Peyer's patch (tissue), 4 donors: ENCODE measurements around the gene TEX48. TPM values are rescaled to one million over a fixed set of nuclear protein-coding genes. Genes with fewer than 3 reads are reported as not detected.

ENCODE experiments used
- DNase-seq, 3 donors: peaks; one replicate each; pipeline ENCODE4 v3.0.0-alpha.2; 2017 to 2019
- H3K27ac ChIP-seq, 4 donors: fragments of 200-600 bp; sonication (generic); one replicate each; pipeline ENCODE4 v1.5.1; 2016 to 2019
- H3K27me3 ChIP-seq, 2 donors: fragments of 200-600 bp; sonication (generic); one replicate each; pipeline ENCODE4 v1.5.1; 2019
- H3K36me3 ChIP-seq, 3 donors: fragments of 200-600 bp; sonication (generic); one replicate each; pipeline ENCODE4 v1.5.1; 2016 to 2019
- H3K4me1 ChIP-seq, 4 donors: fragments of 200-600 bp; sonication (generic); one replicate each; pipeline ENCODE4 v1.5.1; 2016 to 2019
- H3K4me3 ChIP-seq, 4 donors: fragments of 200-600 bp; sonication (generic); 1 replicate in 3 of 4; 2 replicates in 1 of 4; pipeline ENCODE4 v1.5.1; 2016 to 2019; ENCODE audit warnings: mild to moderate bottlenecking in 1 of 4
- H3K9me3 ChIP-seq, 4 donors: fragments of 200-600 bp; sonication (generic); one replicate each; pipeline ENCODE4 v1.5.1; 2016 to 2019; ENCODE audit warnings: mild to moderate bottlenecking in 1 of 4
- POLR2A ChIP-seq, 2 donors: fragments of 450-650 bp; IDR thresholded peaks; one replicate each; pipeline ENCODE4 v1.5.1; 2017; ENCODE audit warnings: antibody characterized with exemption in 2 of 2, mild to moderate bottlenecking in 2 of 2, moderate library complexity in 2 of 2
- total RNA-seq, 4 donors: library from RNA; depleted of rRNA; stranded (reverse); fragments of >200 nt; gene quantifications; one replicate each; pipeline ENCODE4 v1.1.0, GENCODE V29; 2016
- TF ChIP-seq, protein P1 (sequence below), 6 experiments: fragments of 450-650 bp in 4 of 6; fragments of 200-600 bp in 2 of 6; sonication (generic) in 1 of 6; IDR thresholded peaks; one replicate each; pipeline ENCODE4 v1.5.1; 2017 to 2019; ENCODE audit warnings: antibody characterized with exemption in 6 of 6, mild to moderate bottlenecking in 3 of 6, moderate library complexity in 1 of 6

The TEX48 gene
- total RNA-seq, 4 donors from 2014 or later: not detected

DNA sequence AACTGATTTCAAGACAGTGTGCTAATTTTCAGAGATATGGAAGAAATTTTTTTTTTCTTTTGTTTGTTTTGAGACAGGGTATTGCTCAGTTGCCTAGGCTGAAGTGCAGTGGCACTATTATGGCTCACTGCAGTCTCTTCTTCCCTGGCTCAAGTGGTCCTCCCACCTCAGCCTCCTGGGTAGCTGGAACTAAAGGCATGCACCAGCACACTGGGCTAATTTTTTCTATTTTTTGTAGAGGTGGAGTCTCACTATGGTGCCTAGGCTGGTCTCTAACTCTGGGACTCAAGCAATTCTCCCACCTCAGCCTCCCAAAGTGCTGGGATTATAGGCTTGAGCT is 9.9 kb upstream of the TEX48 start:
- no peak for TF ChIP-seq POLR2A (IDR thresholded peaks at IDR 0.05)
- TF ChIP-seq, protein P1, sequence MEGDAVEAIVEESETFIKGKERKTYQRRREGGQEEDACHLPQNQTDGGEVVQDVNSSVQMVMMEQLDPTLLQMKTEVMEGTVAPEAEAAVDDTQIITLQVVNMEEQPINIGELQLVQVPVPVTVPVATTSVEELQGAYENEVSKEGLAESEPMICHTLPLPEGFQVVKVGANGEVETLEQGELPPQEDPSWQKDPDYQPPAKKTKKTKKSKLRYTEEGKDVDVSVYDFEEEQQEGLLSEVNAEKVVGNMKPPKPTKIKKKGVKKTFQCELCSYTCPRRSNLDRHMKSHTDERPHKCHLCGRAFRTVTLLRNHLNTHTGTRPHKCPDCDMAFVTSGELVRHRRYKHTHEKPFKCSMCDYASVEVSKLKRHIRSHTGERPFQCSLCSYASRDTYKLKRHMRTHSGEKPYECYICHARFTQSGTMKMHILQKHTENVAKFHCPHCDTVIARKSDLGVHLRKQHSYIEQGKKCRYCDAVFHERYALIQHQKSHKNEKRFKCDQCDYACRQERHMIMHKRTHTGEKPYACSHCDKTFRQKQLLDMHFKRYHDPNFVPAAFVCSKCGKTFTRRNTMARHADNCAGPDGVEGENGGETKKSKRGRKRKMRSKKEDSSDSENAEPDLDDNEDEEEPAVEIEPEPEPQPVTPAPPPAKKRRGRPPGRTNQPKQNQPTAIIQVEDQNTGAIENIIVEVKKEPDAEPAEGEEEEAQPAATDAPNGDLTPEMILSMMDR (IDR thresholded peaks at IDR 0.05): no peak
- H3K4me1 ChIP-seq: no peaks in the 10 kb centered on the region
- H3K4me3 ChIP-seq: no peak overlapping the region
- H3K27ac ChIP-seq: no peak overlapping the region
- no peaks in the 10 kb centered on the region for H3K36me3 ChIP-seq
- no peak for DNase-seq
- no peaks in the 10 kb centered on the region for H3K9me3 ChIP-seq
- H3K27me3 ChIP-seq: no peaks in the 10 kb centered on the region

DNA sequence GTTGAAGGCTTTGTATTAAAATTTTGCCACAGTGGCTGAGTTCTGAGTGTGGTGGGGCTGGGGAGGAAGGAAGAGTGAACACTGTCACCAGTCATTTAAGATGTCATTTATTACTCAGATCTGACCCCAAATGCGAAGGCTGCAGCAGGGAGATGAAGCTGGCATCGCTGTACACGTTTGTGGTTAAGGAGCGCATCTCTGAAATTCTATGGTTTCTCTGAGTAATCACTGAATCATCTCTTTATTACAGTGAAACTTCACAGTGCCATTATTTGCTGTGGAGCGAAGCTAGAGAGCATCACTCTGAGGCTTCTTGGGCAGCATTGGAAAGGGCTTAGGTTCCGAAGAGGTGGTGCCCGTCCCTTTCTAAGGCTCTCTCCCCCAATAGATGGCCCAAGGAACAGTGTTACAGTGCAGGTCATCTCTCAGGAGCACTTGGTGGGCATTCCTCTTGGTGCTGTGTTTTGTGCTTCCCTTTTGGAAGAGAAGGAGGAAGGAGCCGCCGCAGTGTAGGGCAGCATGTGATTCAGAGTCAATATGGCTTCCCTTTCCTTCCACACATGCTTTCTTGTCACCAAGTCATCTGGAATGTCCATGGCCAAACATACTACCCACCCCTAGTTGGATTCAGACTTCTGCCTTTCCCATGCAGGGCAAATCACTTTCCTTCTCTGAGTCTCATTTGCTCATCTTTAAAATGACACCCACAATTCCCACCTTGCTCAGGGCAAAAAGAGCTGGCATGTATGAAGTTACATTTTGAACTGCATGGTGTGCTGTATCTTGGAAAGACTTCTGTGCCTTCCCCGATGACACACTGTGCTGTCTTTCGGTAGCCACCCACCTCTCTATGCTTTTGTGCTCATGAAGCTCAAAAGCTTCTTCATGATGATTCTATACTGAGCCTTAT is 9.3 kb upstream of the TEX48 start:
- no peaks in the 10 kb centered on the region for H3K36me3 ChIP-seq
- no peak for DNase-seq
- no peaks in the 10 kb centered on the region for H3K9me3 ChIP-seq
- TF ChIP-seq, protein P1 (IDR thresholded peaks at IDR 0.05): no peak
- no peak for TF ChIP-seq POLR2A (IDR thresholded peaks at IDR 0.05)
- H3K27me3 ChIP-seq: no peaks in the 10 kb centered on the region
- H3K4me3 ChIP-seq: no peak overlapping the region
- H3K4me1 ChIP-seq: no peaks in the 10 kb centered on the region
- peak overlapping the region in 1 of 4 donors; percentile 60 for H3K27ac ChIP-seq

DNA sequence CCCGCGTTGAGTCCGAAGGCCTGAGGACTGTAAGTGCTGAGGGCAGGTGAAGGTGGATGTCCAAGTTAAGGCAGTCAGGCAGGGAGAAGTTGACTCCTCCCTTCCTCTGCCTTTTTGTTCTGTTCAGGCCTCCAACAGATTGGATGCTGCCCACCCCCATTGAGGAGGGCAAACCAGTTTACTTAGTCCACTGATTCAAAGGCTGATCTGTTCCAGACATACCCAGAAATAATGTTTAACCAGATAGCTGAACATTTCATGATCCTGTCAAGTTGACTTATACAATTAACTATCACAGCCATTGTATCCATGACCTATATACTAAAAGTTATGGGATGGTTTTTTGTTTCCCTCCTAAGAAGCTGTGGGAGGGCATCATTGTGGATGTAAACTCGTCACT is 8.3 kb upstream of the TEX48 start:
- Histone ChIP-seq H3K27me3 (no peaks in the 10 kb centered on the region), H3K9me3 (no peaks in the 10 kb centered on the region), H3K4me1 (no peaks in the 10 kb centered on the region), H3K27ac (no peak overlapping the region), H3K36me3 (no peaks in the 10 kb centered on the region), H3K4me3 (no peak overlapping the region)
- DNase-seq: no peak
- no peak for TF ChIP-seq POLR2A (IDR thresholded peaks at IDR 0.05)
- TF ChIP-seq, protein P1 (IDR thresholded peaks at IDR 0.05): no peak

DNA sequence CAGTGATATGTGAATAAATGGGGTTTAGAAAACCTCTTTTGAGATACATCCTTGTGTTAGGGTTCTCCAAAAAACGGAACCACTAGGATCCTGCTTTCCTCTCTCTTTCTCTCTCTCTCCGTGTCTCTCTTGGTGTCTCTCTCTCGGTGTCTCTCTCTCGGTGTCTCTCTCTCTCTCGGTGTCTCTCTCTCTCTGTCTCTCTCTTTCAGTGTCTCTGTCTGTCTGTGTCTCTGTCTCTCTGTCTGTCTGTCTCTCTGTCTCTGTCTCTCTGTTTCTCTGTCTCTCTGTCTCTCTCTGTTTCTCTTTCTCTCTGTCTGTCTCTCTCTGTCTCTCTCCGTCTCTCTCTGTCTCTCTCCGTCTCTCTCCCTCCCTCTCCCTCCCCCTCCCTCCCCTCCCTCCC is 7.8 kb upstream of the TEX48 start:
- H3K4me1 ChIP-seq: no peaks in the 10 kb centered on the region
- no peaks in the 10 kb centered on the region for H3K27me3 ChIP-seq
- H3K4me3 ChIP-seq: no peak overlapping the region
- H3K27ac ChIP-seq: no peak overlapping the region
- no peak for TF ChIP-seq POLR2A (IDR thresholded peaks at IDR 0.05)
- TF ChIP-seq, protein P1 (IDR thresholded peaks at IDR 0.05): no peak
- no peaks in the 10 kb centered on the region for H3K36me3 ChIP-seq
- no peaks in the 10 kb centered on the region for H3K9me3 ChIP-seq
- no peak for DNase-seq

DNA sequence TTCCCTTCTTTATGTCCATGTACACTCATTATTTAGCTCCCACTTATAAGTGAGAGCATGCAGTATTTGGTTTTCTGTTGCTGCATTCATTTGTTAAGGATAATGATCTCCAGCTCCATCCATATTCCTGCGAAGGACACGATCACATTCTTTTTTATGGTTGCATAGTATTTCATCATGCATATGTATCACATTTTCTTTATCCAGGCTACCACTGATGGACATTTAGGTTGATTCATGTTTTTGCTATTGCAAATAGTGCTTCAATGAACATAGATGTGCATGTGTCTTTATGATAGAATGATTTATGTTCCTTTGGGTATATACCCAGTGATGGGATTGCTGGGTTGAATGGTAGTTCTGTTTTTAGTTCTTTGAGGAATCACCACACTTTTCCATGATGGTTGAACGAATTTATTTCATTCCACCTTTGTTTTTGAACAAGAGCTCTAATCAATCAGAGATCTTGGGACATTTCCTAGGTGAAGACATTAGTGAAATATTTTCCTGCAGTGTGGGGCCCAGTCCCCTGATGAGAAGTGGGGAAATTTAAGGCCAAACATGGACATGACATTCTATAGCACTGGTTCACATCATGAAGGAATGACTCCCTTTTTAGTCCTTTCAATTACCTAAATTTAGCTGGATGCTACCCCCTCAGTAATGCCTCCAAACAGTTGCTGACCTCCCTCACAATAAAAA is 7.1 kb upstream of the TEX48 start:
- Histone ChIP-seq H3K27me3 (no peaks in the 10 kb centered on the region), H3K4me3 (no peak overlapping the region), H3K36me3 (no peaks in the 10 kb centered on the region), H3K27ac (no peak overlapping the region), H3K9me3 (no peaks in the 10 kb centered on the region), H3K4me1 (no peaks in the 10 kb centered on the region)
- TF ChIP-seq, protein P1 (IDR thresholded peaks at IDR 0.05): no peak
- no peak for TF ChIP-seq POLR2A (IDR thresholded peaks at IDR 0.05)
- no peak for DNase-seq
